Fibroblast of lung (primary cell): ENCODE results near the gene OR4K15. TPM values are rescaled to one million over a fixed set of nuclear protein-coding genes. Genes with fewer than 3 reads are reported as not detected.

Experiments used
- DNase-seq, 2 donors: peaks; one replicate each; pipeline versions ENCODE4 v3.0.0 to v3.0.0-alpha.2; 2010; ENCODE audit warnings: low read depth in 2 of 2
- H2AFZ ChIP-seq: 2 replicates; pipeline ENCODE4 v1.5.1; 2012; ENCODE audit warnings: low read length, control low read depth, inconsistent platforms
- H3K27ac ChIP-seq: 2 replicates; pipeline ENCODE4 v1.5.1; 2011; ENCODE audit warnings: low read length, control low read depth; ENCODE audit not compliant: insufficient read depth
- H3K27me3 ChIP-seq: 2 replicates; pipeline ENCODE4 v1.5.1; 2011; ENCODE audit warnings: mild to moderate bottlenecking, low read length; ENCODE audit not compliant: control insufficient read depth, insufficient read depth
- H3K36me3 ChIP-seq: 2 replicates; pipeline ENCODE4 v1.5.1; 2011; ENCODE audit warnings: low read length; ENCODE audit not compliant: control insufficient read depth, insufficient read depth
- H3K4me1 ChIP-seq: 2 replicates; pipeline ENCODE4 v1.5.1; 2011; ENCODE audit warnings: low read length; ENCODE audit not compliant: control insufficient read depth, insufficient read depth; ENCODE audit errors: extremely low read depth
- H3K4me2 ChIP-seq: 2 replicates; pipeline ENCODE4 v1.5.1; 2011; ENCODE audit warnings: low read length, control low read depth; ENCODE audit not compliant: insufficient read depth; ENCODE audit errors: extremely low read depth
- H3K4me3 ChIP-seq, 4 experiments: fragments of 200-600 bp in 1 of 4; sonication (generic) in 1 of 4; replicated peaks in 1 of 4; 2 replicates each; pipeline ENCODE4 v1.5.1; 2011 to 2016; ENCODE audit warnings: low read length in 4 of 4, low read depth in 3 of 4, mild to moderate bottlenecking in 3 of 4, control low read depth in 2 of 4, inconsistent platforms in 1 of 4, mixed read lengths in 1 of 4; ENCODE audit not compliant: insufficient read depth in 1 of 4; ENCODE audit errors: control extremely low read depth in 1 of 4
- H3K79me2 ChIP-seq: 2 replicates; pipeline ENCODE4 v1.5.1; 2012; ENCODE audit warnings: mild to moderate bottlenecking, low read length, inconsistent platforms; ENCODE audit not compliant: control insufficient read depth, insufficient read depth
- H3K9ac ChIP-seq: 2 replicates; pipeline ENCODE4 v1.5.1; 2011; ENCODE audit warnings: mild to moderate bottlenecking, low read length, control low read depth; ENCODE audit not compliant: insufficient read depth
- H3K9me3 ChIP-seq: 2 replicates; pipeline ENCODE4 v1.5.1; 2012; ENCODE audit warnings: low read depth, low read length; ENCODE audit not compliant: control insufficient read depth, insufficient read depth
- H4K20me1 ChIP-seq: 2 replicates; pipeline ENCODE4 v1.5.1; 2011; ENCODE audit warnings: low read length; ENCODE audit not compliant: control insufficient read depth, insufficient read depth; ENCODE audit errors: extremely low read depth
- EZH2 ChIP-seq: IDR thresholded peaks from 2 replicates; pipeline ENCODE4 v1.5.1; 2012; ENCODE audit warnings: low read length, control low read depth, mild to moderate bottlenecking; ENCODE audit errors: missing control alignments
- polyA minus RNA-seq: library from RNA; depleted of rRNA, polyadenylated mRNA; stranded (reverse); fragments of >200 nt; gene quantifications from 2 replicates; pipeline ENCODE4 v1.2.3, GENCODE V29; 2011; ENCODE audit warnings: low replicate concordance
- polyA plus RNA-seq, 2 donors: library from polyadenylated mRNA; depleted of rRNA in 1 of 2; stranded (reverse) in 1 of 2; unstranded in 1 of 2; fragments of >200 nt; gene quantifications; 2 replicates each; pipeline ENCODE4 v1.2.1, GENCODE V29; 2011 to 2012; ENCODE audit warnings: missing spikeins in 1 of 2
- total RNA-seq: library from RNA; depleted of rRNA; stranded (reverse); fragments of >200 nt; gene quantifications from 2 replicates; pipeline ENCODE4 v1.2.1, GENCODE V29; 2014
- TF ChIP-seq, protein P1 (sequence below), 2 donors: IDR thresholded peaks in 1 of 2; conservative IDR thresholded peaks in 1 of 2; 1 replicate in 1 of 2; 2 replicates in 1 of 2; pipeline ENCODE4 v1.5.1; 2011 to 2012; ENCODE audit warnings: low read length in 2 of 2, control low read depth in 1 of 2, inconsistent platforms in 1 of 2, low read depth in 1 of 2, mild to moderate bottlenecking in 1 of 2

Gene OR4K15
- total RNA-seq (not detected in 2 replicates), polyA plus RNA-seq (not detected in 2 replicates), polyA minus RNA-seq (not detected in 2 replicates)
- polyA plus RNA-seq (2012), result not detected in 2 replicates

- no peaks in the 10 kb centered on the region for H3K4me1 ChIP-seq
- H4K20me1 ChIP-seq, result no peaks in the 10 kb centered on the region
- no peaks in the 10 kb centered on the region for H3K79me2 ChIP-seq
- H3K27ac ChIP-seq, result no peak within 1 kb of the TSS
- H3K27me3 ChIP-seq, result no peaks in the 10 kb centered on the region
- no peak within 1 kb of the TSS for H3K9ac ChIP-seq
- no peaks in the 10 kb centered on the region for H3K36me3 ChIP-seq
- no peak for DNase-seq
- H2AFZ ChIP-seq, result no peak within 1 kb of the TSS
- H3K4me3 ChIP-seq, result no peak within 1 kb of the TSS
- H3K4me2 ChIP-seq, result no peak within 1 kb of the TSS
- TF ChIP-seq EZH2, result no peak
- TF ChIP-seq, protein P1, sequence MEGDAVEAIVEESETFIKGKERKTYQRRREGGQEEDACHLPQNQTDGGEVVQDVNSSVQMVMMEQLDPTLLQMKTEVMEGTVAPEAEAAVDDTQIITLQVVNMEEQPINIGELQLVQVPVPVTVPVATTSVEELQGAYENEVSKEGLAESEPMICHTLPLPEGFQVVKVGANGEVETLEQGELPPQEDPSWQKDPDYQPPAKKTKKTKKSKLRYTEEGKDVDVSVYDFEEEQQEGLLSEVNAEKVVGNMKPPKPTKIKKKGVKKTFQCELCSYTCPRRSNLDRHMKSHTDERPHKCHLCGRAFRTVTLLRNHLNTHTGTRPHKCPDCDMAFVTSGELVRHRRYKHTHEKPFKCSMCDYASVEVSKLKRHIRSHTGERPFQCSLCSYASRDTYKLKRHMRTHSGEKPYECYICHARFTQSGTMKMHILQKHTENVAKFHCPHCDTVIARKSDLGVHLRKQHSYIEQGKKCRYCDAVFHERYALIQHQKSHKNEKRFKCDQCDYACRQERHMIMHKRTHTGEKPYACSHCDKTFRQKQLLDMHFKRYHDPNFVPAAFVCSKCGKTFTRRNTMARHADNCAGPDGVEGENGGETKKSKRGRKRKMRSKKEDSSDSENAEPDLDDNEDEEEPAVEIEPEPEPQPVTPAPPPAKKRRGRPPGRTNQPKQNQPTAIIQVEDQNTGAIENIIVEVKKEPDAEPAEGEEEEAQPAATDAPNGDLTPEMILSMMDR (conservative IDR thresholded peaks at IDR 0.05 in 1 of 2, IDR thresholded peaks at IDR 0.05 in 1 of 2; ENCODE audit: low read depth in 1 of 2, low read length in 2 of 2), result no peak
- H3K9me3 ChIP-seq, result no peaks in the 10 kb centered on the region
Measured at GRCh38 chr14:19975291-19975690, at the start of gene OR4K15. Gene OR4K15 (plus strand): TSS chr14:19975591. CDS start chr14:19975591, 0 bp downstream.

DNA sequence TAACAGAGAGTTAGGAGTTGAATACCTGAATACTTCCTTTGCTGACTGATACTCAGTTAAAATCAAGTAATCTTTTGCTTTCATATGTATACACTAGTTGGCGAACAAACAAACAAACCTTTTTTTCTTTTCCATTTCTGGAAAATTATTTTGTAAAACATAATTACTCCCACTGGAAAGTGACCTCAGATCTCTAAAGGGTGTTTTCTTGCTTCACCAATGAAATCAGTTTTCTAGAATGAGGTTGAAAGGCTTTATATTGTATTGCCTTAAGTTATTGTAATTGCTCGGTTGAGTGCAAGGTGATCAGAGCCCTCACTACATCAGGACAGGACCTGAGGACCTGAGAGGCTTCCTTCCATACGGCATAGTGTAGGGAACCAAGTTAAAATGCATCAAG is 44.8 kb upstream of the OR4K15 start, which contains the start of gene OR4K1:
TSS of gene OR4K1 (plus strand) at position 301 of the 400 bp plus-strand sequence. CDS start 4,750 bp downstream, outside the sequence.
- H2AFZ ChIP-seq, result no peak within 1 kb of the TSS
- no peaks in the 10 kb centered on the region for H3K4me1 ChIP-seq
- no peaks in the 10 kb centered on the region for H3K9me3 ChIP-seq
- no peak for TF ChIP-seq EZH2
- H3K27me3 ChIP-seq, result no peaks in the 10 kb centered on the region
- no peak within 1 kb of the TSS for H3K9ac ChIP-seq
- DNase-seq, result no peak
- H3K27ac ChIP-seq, result no peak within 1 kb of the TSS
- H3K79me2 ChIP-seq, result no peaks in the 10 kb centered on the region
- H3K36me3 ChIP-seq, result no peaks in the 10 kb centered on the region
- H3K4me2 ChIP-seq, result no peak within 1 kb of the TSS
- no peaks in the 10 kb centered on the region for H4K20me1 ChIP-seq
- no peak within 1 kb of the TSS for H3K4me3 ChIP-seq

- H2AFZ ChIP-seq, result no peak overlapping the region
- no peak overlapping the region for H3K27ac ChIP-seq
- no peaks in the 10 kb centered on the region for H3K4me1 ChIP-seq
- no peaks in the 10 kb centered on the region for H3K79me2 ChIP-seq
- H3K9me3 ChIP-seq, result no peaks in the 10 kb centered on the region
- no peaks in the 10 kb centered on the region for H3K27me3 ChIP-seq
- H3K4me3 ChIP-seq, result no peak overlapping the region
- H3K4me2 ChIP-seq, result no peak overlapping the region
- no peak for DNase-seq
- H4K20me1 ChIP-seq, result no peaks in the 10 kb centered on the region
- H3K36me3 ChIP-seq, result no peaks in the 10 kb centered on the region
- H3K9ac ChIP-seq, result no peak overlapping the region
- no peak for TF ChIP-seq EZH2
- TF ChIP-seq, protein P1 (conservative IDR thresholded peaks at IDR 0.05 in 1 of 2, IDR thresholded peaks at IDR 0.05 in 1 of 2; ENCODE audit: low read depth in 1 of 2, low read length in 2 of 2), result no peak
Measured at GRCh38 chr14:19941668-19942067, 33.7 kb upstream of the OR4K15 start.
